NOMO-1 treated with DMSO at 0.1 percent for 48 hours (cell line): ENCODE measurements around the gene SLC25A44.

Experiments
- DNase-seq: peaks from one replicate; lab custom pipeline; 2025; ENCODE audit not compliant: unreplicated experiment; lab: John Stamatoyannopoulos, UW

SLC25A44 gene

GRCh38 chr1:156233426-156234127 is 39.7 kb downstream of the SLC25A44 start:
- DNase-seq, result no peak

GRCh38 chr1:156236164-156236563 is 42.3 kb downstream of the SLC25A44 start:
- no peak for DNase-seq

GRCh38 chr1:156238248-156238647 is 44.3 kb downstream of the SLC25A44 start:
- DNase-seq, result no peak

- DNase-seq, result no peak
Observed at GRCh38 chr1:156241311-156241811, 47.5 kb downstream of the SLC25A44 start.

GRCh38 chr1:156241926-156242325 is 48.0 kb downstream of the SLC25A44 start, which contains the start of gene BGLAP:
Gene BGLAP (plus strand): TSS chr1:156242184. CDS start chr1:156242232, 48 bp downstream.
- DNase-seq, result no peak

- DNase-seq, result no peak
Observed at GRCh38 chr1:156242738-156243137, 48.8 kb downstream of the SLC25A44 start.

GRCh38 chr1:156244126-156244525 is 50.2 kb downstream of the SLC25A44 start:
- DNase-seq, result no peak

- DNase-seq, result no peak
Observed at GRCh38 chr1:156244712-156245111, 50.8 kb downstream of the SLC25A44 start.

GRCh38 chr1:156245451-156246232 is 51.7 kb downstream of the SLC25A44 start:
- DNase-seq, result peak; percentile 27

GRCh38 chr1:156246241-156246780 is 52.4 kb downstream of the SLC25A44 start:
- no peak for DNase-seq

- DNase-seq, result no peak
Observed at GRCh38 chr1:156246781-156247459, 53.0 kb downstream of the SLC25A44 start.

GRCh38 chr1:156247460-156248322 is 53.8 kb downstream of the SLC25A44 start, which contains the start of gene PAQR6:
Gene PAQR6 (minus strand): TSS chr1:156248056. CDS start chr1:156246731, 1,325 bp downstream.
- DNase-seq, result no peak

- no peak for DNase-seq
Observed at GRCh38 chr1:156248323-156248683, 54.4 kb downstream of the SLC25A44 start.

- DNase-seq, result no peak
Observed at GRCh38 chr1:156249593-156249992, 55.7 kb downstream of the SLC25A44 start.

GRCh38 chr1:156251527-156251926 is 57.6 kb downstream of the SLC25A44 start:
- no peak for DNase-seq

GRCh38 chr1:156253634-156254033 is 59.7 kb downstream of the SLC25A44 start:
- DNase-seq, result no peak

- no peak for DNase-seq
Observed at GRCh38 chr1:156257711-156258110, 63.8 kb downstream of the SLC25A44 start.

GRCh38 chr1:156258859-156259258 is 65.0 kb downstream of the SLC25A44 start:
- no peak for DNase-seq

- DNase-seq, result no peak
Observed at GRCh38 chr1:156259805-156260204, 65.9 kb downstream of the SLC25A44 start.

GRCh38 chr1:156260896-156261295 is 67.0 kb downstream of the SLC25A44 start:
- DNase-seq, result no peak
